T-helper 2 cell treated with Interferon-gamma antibody and Interleukin-4, amounts not matched to agents 5 μg/mL and 100 μg/mL, for 36 hours (primary cell): ENCODE data around the gene TWSG1.
"Not testable (repeated sequence)": the region's sequence is repeated elsewhere in the genome, so short reads cannot be mapped to it uniquely, and the experiment has no call there.

Experiments
- DNase-seq: peaks from one replicate; pipeline ENCODE4 v3.0.0; 2021; ENCODE audit warnings: low spot score
- H3K27ac Mint-ChIP-seq: one replicate; pipeline ENCODE4 v1.8.0; 2021; ENCODE audit warnings: mild to moderate bottlenecking, mixed read lengths
- H3K27me3 Mint-ChIP-seq: one replicate; pipeline ENCODE4 v1.8.0; 2021; ENCODE audit warnings: low read depth, mixed read lengths
- H3K36me3 Mint-ChIP-seq: one replicate; pipeline ENCODE4 v1.8.0; 2021; ENCODE audit warnings: low read depth, mixed read lengths
- H3K4me1 Mint-ChIP-seq: one replicate; pipeline ENCODE4 v1.8.0; 2021; ENCODE audit warnings: low read depth, mixed read lengths
- H3K4me3 Mint-ChIP-seq: one replicate; pipeline ENCODE4 v1.8.0; 2022; ENCODE audit warnings: mild to moderate bottlenecking, moderate library complexity, mixed read lengths
- H3K9me3 Mint-ChIP-seq: one replicate; pipeline ENCODE4 v1.8.0; 2021; ENCODE audit warnings: mixed read lengths

TWSG1 gene

DNA sequence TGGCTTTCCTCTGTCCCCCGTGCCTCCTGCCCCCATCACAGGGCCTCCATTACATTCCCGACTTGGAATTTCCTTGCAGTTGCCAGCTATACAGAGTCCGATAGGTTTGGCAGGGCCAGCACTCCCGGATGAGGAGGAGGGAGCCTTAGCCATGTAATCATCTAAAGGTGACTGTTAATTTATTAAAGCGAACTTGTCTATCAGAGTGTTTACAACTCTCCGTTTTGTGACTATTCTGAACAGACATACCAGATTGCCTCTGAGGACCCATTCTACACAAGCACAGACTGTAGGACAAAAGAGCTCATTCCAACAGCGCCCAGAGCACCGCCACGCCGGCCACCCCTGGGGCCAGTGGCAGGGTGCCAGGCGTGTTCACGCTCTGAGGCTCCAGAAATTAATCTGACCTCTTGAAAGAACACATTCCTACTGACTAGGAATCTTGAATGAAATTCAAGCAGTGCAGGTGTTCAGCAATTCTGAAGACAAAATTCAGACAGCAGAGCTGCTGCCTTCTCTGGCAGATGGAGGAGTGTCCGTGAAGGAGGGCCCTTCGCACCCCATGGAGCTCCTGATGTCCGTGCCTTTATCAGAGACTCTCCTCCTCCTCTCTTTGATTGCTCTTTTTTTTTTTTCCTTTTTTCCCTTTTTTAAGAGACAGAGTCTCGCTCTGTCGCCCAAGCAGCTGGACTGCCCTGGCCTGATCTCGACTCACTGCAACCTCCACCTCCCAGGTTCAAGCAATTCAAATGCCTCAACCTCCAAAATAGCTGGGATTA lies 82.7 kb downstream of the TWSG1 start:
- H3K27me3 Mint-ChIP-seq: peaks cover 5% of the 10 kb centered on the region
- H3K4me3 Mint-ChIP-seq: no peak overlapping the region
- no peak overlapping the region for H3K27ac Mint-ChIP-seq

DNA sequence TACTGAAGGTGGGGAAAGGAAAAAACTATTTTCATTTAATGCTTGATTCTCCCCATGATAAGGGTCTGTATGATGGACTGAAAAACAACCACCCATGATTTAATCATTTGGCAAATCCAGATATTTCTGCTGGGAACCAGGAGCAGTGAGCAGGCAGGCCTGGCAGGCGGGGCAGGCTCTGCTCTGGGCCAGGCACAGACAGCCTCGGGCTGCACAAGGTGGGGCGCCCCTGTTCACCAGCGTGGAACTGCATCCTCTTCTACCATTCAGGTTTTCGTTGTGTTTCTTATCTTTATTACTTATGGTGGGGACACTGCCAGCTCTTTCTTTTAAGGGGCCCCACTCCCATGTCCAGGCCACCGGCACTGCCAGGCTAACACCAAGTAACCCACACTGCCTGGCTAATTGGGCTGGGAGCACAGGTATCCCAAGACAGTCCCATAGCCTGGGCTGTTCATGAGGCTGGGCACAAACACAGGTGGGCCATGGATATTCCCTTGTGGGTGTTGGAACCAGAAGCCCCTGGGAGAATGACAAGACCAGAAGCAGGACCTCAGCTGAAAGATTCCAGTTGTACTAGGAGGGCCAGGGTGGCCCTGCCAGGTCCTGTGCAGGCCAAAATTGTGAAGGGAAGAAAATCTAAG lies 83.6 kb downstream of the TWSG1 start:
- no peak overlapping the region for H3K4me3 Mint-ChIP-seq
- no peaks in the 10 kb centered on the region for H3K36me3 Mint-ChIP-seq
- no peaks in the 10 kb centered on the region for H3K9me3 Mint-ChIP-seq
- no peaks in the 10 kb centered on the region for H3K27me3 Mint-ChIP-seq
- no peaks in the 10 kb centered on the region for H3K4me1 Mint-ChIP-seq
- H3K27ac Mint-ChIP-seq: no peak overlapping the region
- DNase-seq: no peak

More for the DNA sequence above, 82.7 kb downstream of the TWSG1 start:
- H3K36me3 Mint-ChIP-seq: no peaks in the 10 kb centered on the region
- H3K9me3 Mint-ChIP-seq: no peaks in the 10 kb centered on the region
- H3K4me1 Mint-ChIP-seq: no peaks in the 10 kb centered on the region
- DNase-seq: no peak

DNA sequence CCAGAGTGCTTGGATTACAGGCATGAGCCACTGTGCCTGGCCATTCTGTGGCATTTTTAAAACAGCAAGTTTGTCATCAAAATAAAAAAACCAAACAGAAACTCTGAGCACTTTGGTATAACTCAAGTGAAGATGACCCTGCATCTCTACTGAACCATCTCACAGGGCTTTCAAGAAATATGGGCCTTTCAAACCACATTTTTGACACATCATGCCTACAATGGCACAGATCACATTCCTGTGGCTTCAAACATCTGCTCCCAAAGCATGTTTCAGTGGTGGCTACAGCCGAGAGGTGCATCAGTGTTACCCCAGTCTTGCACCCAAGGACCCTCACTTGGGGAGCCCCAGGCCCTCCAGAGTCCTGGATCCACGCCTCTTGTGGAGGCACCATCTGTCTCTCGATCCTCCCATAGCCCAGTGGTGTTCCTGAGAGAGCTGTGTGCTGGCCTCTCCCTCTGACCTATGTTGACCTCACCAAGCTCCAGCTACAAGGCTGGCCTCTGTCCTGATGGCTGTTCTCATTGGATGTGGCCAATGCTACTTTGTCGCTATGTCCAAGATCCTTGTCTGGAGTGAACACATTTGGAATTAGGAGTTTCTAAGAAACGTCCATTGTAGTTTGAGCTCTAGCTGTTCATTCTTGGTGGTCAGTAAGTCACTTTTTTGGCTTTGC lies 85.5 kb downstream of the TWSG1 start:
- H3K27ac Mint-ChIP-seq: no peak overlapping the region
- DNase-seq: no peak
- H3K27me3 Mint-ChIP-seq: no peaks in the 10 kb centered on the region
- H3K36me3 Mint-ChIP-seq: no peaks in the 10 kb centered on the region
- H3K9me3 Mint-ChIP-seq: no peaks in the 10 kb centered on the region
- no peak overlapping the region for H3K4me3 Mint-ChIP-seq
- H3K4me1 Mint-ChIP-seq: no peaks in the 10 kb centered on the region

DNA sequence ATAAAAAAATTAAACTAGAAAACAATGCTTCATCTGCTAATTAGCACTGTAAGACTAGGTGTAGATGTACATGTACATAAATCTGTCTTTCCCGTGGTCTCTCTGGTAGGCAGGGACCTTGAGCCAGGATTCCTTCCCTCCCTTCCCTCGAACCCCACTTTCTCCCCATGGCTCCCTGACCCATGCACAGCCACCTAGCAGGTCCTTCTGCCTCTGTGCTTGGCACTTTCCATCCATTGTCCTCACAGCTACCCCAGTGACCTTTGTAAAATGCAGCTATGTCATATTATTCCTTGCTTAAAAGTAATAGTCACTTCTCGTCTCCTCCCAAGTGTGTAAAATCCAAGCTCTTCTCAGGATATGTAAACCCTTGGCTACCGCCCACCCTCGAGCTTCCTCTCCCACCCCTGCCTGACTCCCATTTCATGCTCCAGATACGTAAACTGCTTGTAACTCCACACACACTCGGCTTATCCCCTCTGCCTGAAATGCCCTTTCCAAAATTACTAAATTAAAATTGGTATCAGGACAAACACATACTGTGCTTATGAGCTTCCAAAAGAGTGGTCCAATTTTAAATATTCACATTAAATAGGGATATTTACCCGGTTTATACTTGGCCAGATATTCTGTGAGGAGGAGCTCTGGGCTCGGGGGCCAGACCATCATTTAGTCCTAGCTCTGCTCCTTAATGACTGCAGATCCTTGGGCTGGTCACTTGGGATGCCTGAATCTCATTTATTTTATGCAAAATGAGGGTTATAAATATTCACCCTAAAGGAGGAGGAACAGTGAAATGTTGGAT lies 86.7 kb downstream of the TWSG1 start:
- Mint-ChIP-seq H3K36me3 (no peaks in the 10 kb centered on the region), H3K4me1 (no peaks in the 10 kb centered on the region), H3K27me3 (no peaks in the 10 kb centered on the region), H3K9me3 (no peaks in the 10 kb centered on the region), H3K4me3 (no peak overlapping the region), H3K27ac (no peak overlapping the region)
- no peak for DNase-seq

DNA sequence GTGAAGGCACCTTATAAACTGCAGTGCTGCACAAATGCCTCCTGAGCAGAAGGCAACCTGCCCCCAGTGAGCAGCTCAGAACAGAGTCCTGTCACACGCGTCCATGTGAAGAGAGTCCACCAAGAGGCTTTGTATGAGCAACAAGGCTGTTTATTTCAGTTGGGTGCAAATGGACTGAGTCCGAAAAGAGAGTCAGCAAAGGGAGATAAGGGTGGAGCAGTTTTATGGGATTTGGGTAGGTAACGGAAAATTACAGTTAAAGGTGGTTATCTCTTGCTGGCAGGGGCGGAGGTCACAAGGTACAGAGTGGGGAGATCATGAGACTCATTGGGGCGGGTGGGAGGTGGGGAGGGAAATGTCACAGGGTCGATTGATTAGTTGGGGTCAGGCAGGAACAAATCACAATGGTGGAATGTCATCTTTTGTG lies 87.3 kb downstream of the TWSG1 start:
- no peaks in the 10 kb centered on the region for H3K27me3 Mint-ChIP-seq
- no peak overlapping the region for H3K27ac Mint-ChIP-seq
- H3K36me3 Mint-ChIP-seq: no peaks in the 10 kb centered on the region
- no peak for DNase-seq
- no peaks in the 10 kb centered on the region for H3K9me3 Mint-ChIP-seq
- no peak overlapping the region for H3K4me3 Mint-ChIP-seq
- H3K4me1 Mint-ChIP-seq: no peaks in the 10 kb centered on the region

DNA sequence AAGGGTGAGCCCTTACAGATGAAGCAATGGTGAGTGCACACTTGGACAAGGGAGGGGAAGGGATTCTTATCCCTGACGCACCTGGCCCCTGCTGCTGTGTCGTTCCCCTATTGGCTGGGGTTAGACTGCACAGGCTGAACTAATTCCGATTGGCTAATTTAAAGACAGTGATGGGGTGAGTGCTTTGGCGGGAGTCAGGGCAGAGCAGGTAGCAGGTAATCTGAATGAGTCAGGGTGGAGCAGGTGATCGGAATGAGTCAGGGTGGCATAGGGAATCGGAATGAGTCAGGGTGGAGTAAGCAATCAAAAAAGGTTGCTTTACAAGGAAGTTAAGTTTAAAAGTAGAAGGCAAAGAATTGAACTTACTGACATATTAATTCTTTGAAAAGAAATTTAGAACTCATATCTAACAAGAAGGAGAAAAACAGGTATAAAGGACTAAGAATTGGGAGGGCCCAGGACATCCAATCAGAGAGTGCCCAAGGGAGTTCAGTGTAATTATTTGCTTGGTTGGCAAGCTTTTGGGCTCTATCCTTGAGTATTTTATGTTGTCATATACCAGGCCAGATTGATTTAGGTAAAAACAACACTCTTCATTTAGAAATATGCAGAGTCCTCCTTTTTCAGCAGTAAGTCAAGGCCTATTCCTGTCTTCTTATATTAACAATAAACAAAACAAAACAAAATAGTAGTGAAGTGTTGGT lies 88.4 kb downstream of the TWSG1 start:
- no peak overlapping the region for H3K27ac Mint-ChIP-seq
- no peaks in the 10 kb centered on the region for H3K27me3 Mint-ChIP-seq
- no peaks in the 10 kb centered on the region for H3K36me3 Mint-ChIP-seq
- no peaks in the 10 kb centered on the region for H3K9me3 Mint-ChIP-seq
- no peak overlapping the region for H3K4me3 Mint-ChIP-seq
- DNase-seq: no peak
- H3K4me1 Mint-ChIP-seq: no peaks in the 10 kb centered on the region

DNA sequence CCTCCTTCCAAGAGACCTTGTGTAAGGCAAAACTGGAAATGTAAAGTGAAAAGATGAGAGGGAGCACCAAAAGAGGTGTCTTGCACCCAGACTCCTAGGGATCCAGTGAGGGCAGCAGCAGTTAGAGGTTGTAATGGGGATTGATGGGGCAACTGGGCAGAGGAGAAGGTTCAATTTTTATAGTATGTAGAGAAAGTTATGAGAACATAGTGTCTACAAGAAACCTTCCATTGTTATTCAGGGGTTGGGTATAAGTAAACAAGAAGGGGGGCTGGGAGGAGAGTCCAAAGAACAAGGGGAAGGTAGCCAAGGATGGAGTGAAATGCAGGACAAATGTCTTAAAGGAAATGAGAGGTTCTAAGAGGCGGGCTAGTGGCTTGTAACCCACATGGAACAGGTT lies 89.1 kb downstream of the TWSG1 start:
- not testable (repeated sequence) for H3K27ac Mint-ChIP-seq, DNase-seq, H3K36me3 Mint-ChIP-seq, H3K9me3 Mint-ChIP-seq, H3K27me3 Mint-ChIP-seq, H3K4me1 Mint-ChIP-seq, H3K4me3 Mint-ChIP-seq

DNA sequence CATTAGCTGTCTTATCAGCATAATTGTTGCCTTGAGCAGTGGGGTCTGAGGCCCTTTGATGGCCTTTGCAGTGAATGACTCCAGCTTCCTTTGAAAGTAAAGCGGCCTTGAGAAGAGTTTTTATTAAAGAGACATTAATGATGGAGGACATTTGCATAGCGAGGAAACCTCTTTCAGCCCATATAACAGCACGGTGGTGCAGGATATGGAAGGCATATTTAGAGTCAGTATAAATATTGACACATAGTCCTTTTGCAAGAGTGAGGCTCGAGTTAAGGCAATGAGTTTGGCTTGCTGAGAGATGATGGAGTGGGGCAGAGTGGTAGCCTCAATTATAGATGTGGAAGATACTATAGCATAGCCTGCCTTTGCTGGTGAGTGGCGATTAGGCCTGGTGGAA lies 89.7 kb downstream of the TWSG1 start:
- H3K27ac Mint-ChIP-seq, H3K27me3 Mint-ChIP-seq, H3K9me3 Mint-ChIP-seq, H3K4me1 Mint-ChIP-seq, DNase-seq, H3K36me3 Mint-ChIP-seq, H3K4me3 Mint-ChIP-seq: not testable (repeated sequence)

DNA sequence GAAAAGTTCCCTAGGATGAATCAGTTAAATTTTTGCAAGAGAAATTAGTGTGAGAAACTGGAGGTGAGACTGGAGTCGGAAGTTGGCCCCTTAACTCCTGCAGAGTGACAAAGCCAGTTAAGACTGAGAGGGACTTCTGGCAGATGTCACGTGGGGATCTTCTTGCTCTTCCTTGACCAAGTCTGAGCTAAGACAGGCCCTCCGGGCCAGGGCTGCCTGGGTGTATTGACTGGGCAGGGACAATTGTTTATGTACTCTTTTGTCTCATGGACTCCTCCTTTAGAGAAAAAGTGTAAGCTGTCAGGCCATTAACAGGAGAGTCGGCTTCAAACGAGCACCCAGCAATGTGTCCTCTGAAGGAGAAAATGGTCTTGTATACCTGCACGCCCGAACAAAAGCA lies 92.2 kb downstream of the TWSG1 start:
- Mint-ChIP-seq H3K9me3 (no peaks in the 10 kb centered on the region), H3K4me1 (no peaks in the 10 kb centered on the region), H3K27me3 (no peaks in the 10 kb centered on the region), H3K36me3 (no peaks in the 10 kb centered on the region), H3K4me3 (no peak overlapping the region), H3K27ac (no peak overlapping the region)
- no peak for DNase-seq

DNA sequence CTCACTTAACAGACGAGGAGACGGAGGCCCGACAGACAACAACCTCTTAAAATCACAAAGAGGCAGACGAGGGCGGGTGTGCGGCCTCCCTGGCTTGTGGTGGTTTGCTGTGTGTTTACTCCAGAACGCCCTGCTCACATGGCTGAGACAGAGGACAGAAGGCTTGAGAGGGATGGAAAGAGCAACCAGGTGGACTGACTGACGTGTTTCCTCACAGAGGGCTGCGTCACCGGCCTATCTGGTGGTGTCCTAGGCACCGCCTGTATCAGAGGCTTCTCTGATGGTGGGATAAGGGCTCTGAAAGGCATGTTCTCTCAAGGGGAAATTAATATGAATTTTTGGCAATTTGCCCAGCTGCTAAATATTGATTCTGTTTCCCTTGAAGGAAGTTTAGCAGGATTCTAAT lies 93.7 kb downstream of the TWSG1 start:
- Mint-ChIP-seq H3K27ac (no peak overlapping the region), H3K27me3 (no peaks in the 10 kb centered on the region), H3K9me3 (no peaks in the 10 kb centered on the region), H3K4me1 (no peaks in the 10 kb centered on the region), H3K4me3 (no peak overlapping the region), H3K36me3 (no peaks in the 10 kb centered on the region)
- no peak for DNase-seq

DNA sequence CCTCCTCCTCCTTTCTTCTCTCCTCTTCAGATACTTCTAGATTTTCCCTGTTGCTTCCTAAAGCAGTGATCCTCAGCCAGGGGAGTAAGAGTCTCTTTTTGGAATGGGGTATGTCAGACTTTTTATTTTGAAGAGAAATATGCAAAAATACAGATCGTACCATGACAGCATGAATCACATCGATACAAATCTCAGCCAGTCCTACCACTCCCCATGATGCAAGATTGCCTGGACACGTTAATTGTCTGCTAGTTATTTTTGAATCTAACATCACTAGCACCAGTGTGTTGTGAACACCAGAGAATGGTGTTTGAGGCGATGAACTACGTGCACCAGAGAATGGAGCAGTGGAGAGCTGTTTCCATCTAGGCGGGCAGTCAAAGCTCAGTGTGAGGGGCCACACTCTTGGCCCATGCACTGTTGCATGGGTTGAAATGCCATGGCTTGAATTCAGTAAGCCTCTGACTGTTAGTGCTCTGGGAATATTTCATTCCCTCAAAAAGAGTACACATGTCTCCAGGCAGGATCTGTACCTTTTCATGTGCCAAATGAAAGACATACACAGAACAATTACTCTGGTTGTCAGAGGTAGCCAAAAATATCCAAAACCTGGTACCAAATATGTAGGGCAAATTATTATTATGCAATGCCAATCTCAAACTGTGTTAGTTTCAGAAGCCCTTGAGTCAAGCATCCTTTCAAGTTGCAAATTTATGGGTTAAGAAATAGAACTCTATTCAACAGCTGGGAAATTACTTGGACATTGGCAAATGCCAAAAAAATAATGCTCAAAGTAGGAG lies 94.5 kb downstream of the TWSG1 start:
- Mint-ChIP-seq H3K27ac (no peak overlapping the region), H3K36me3 (no peaks in the 10 kb centered on the region), H3K9me3 (no peaks in the 10 kb centered on the region), H3K27me3 (no peaks in the 10 kb centered on the region), H3K4me3 (no peak overlapping the region), H3K4me1 (no peaks in the 10 kb centered on the region)
- no peak for DNase-seq

DNA sequence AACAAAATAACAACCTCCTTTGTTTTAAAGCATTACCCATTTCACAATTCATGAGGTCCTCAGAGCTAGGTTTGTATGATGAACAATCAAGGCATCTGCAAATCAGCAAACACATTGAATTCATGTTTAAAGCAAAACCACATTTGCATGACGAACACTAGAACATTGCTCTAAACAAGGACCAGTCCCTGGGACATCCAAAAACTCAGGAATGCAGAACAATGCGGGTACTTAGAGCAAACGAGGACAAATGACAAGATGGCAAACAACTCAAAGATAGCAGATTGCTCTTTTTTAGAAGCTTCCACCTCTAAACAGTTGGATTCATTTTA lies 95.1 kb downstream of the TWSG1 start:
- Mint-ChIP-seq H3K4me3 (no peak overlapping the region), H3K27me3 (no peaks in the 10 kb centered on the region), H3K4me1 (no peaks in the 10 kb centered on the region), H3K9me3 (no peaks in the 10 kb centered on the region), H3K27ac (no peak overlapping the region), H3K36me3 (no peaks in the 10 kb centered on the region)
- DNase-seq: no peak

DNA sequence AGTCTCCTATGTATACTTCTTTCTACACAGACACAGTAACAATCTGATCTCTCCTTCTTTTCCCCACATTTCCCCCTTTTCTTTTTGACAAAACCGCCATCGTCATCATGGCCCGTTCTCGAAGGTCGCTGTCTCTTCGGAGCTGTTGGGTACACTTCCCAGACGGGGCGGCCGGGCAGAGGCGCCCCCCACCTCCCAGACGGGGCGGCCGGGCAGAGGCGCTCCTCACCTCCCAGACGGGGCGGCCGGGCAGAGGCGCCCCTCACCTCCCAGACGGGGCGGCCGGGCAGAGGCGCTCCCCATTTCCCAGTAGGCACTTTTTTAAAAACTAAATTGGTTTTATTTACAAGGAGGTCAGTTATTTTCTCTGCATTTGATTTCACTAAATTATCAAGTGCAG lies 95.7 kb downstream of the TWSG1 start:
- not testable (repeated sequence) for DNase-seq, H3K36me3 Mint-ChIP-seq, H3K27me3 Mint-ChIP-seq, H3K9me3 Mint-ChIP-seq, H3K27ac Mint-ChIP-seq, H3K4me3 Mint-ChIP-seq, H3K4me1 Mint-ChIP-seq
